CD14-positive monocyte (primary cell): ENCODE data around the gene ATG4D. TPM values are rescaled to one million over a fixed set of nuclear protein-coding genes. Genes with fewer than 3 reads are reported as not detected.
A peak's percentile ranks its signal among the peaks of the same experiment; 100 is the strongest.

Experiments
- DNase-seq, 3 donors: peaks; one replicate each; pipeline ENCODE4 v3.0.0-alpha.2; 2011 to 2022
- H2AFZ ChIP-seq: 2 replicates; pipeline ENCODE4 v1.6.0; 2012; ENCODE audit warnings: mild to moderate bottlenecking, low read depth, low read length, inconsistent platforms; ENCODE audit not compliant: insufficient read depth, poor library complexity, severe bottlenecking
- H3K27ac ChIP-seq, 2 donors: 1 replicate in 1 of 2; 2 replicates in 1 of 2; pipeline ENCODE4 v1.5.1; 2012 to 2013; ENCODE audit warnings: low read length in 2 of 2, control low read depth in 1 of 2, inconsistent platforms in 1 of 2, low read depth in 1 of 2, mild to moderate bottlenecking in 1 of 2
- H3K27me3 ChIP-seq, 2 donors: one replicate each; pipeline versions ENCODE4 v1.6.0 to v1.6.1; 2011 to 2013; ENCODE audit warnings: low read length in 2 of 2; ENCODE audit not compliant: control insufficient read depth in 2 of 2, insufficient read depth in 2 of 2
- H3K36me3 ChIP-seq, 2 donors: replicated peaks in 1 of 2; 1 replicate in 1 of 2; 2 replicates in 1 of 2; pipeline versions ENCODE4 v1.5.1 to v1.6.1; 2012 to 2013; ENCODE audit warnings: low read length in 2 of 2, control low read depth in 1 of 2, inconsistent platforms in 1 of 2, mild to moderate bottlenecking in 1 of 2; ENCODE audit not compliant: insufficient read depth in 2 of 2, control insufficient read depth in 1 of 2
- H3K4me1 ChIP-seq, 2 donors: 1 replicate in 1 of 2; 2 replicates in 1 of 2; pipeline versions ENCODE4 v1.5.1 to v1.6.1; 2012 to 2013; ENCODE audit warnings: low read length in 2 of 2, control low read depth in 1 of 2, inconsistent platforms in 1 of 2, mild to moderate bottlenecking in 1 of 2, moderate library complexity in 1 of 2; ENCODE audit not compliant: insufficient read depth in 2 of 2, control insufficient read depth in 1 of 2
- H3K4me2 ChIP-seq: replicated peaks from 2 replicates; pipeline ENCODE3; 2012; ENCODE audit warnings: low read length, moderate library complexity, mild to moderate bottlenecking; ENCODE audit not compliant: poor library complexity, severe bottlenecking; ENCODE audit errors: extremely low read depth
- H3K4me3 ChIP-seq, 3 experiments: fragments of 200-600 bp in 1 of 3; sonication (generic) in 1 of 3; replicated peaks in 1 of 3; 1 replicate in 2 of 3; 2 replicates in 1 of 3; pipeline ENCODE4 v1.5.1; 2011 to 2013; ENCODE audit warnings: low read length in 3 of 3, mild to moderate bottlenecking in 3 of 3, control low read depth in 2 of 3, low read depth in 2 of 3, inconsistent platforms in 1 of 3, moderate library complexity in 1 of 3
- H3K79me2 ChIP-seq: 2 replicates; pipeline ENCODE4 v1.6.0; 2012; ENCODE audit warnings: mild to moderate bottlenecking, control low read depth, inconsistent platforms, low read length, moderate library complexity; ENCODE audit not compliant: insufficient read depth
- H3K9ac ChIP-seq: 2 replicates; pipeline ENCODE4 v1.6.0; 2017; ENCODE audit warnings: low read length, mild to moderate bottlenecking; ENCODE audit not compliant: insufficient read depth, poor library complexity, severe bottlenecking
- H3K9me3 ChIP-seq, 2 donors: replicated peaks in 1 of 2; 1 replicate in 1 of 2; 2 replicates in 1 of 2; pipeline versions ENCODE4 v1.5.1 to v1.6.1; 2012 to 2013; ENCODE audit warnings: low read length in 2 of 2, control low read depth in 1 of 2; ENCODE audit not compliant: control insufficient read depth in 1 of 2, insufficient read depth in 1 of 2
- H4K20me1 ChIP-seq: 2 replicates; pipeline ENCODE4 v1.6.0; 2012; ENCODE audit warnings: mild to moderate bottlenecking, low read length, control low read depth, moderate library complexity; ENCODE audit not compliant: insufficient read depth
- H3K27ac Mint-ChIP-seq, 7 donors: one replicate each; pipeline ENCODE4 v1.8.0; 2020; ENCODE audit warnings: mild to moderate bottlenecking in 7 of 7, mixed read lengths in 7 of 7, moderate library complexity in 6 of 7, inconsistent platforms in 2 of 7
- H3K27me3 Mint-ChIP-seq, 3 donors: one replicate each; pipeline ENCODE4 v1.8.0; 2021 to 2022; ENCODE audit warnings: low read depth in 3 of 3, mild to moderate bottlenecking in 3 of 3, mixed read lengths in 3 of 3, moderate library complexity in 3 of 3, inconsistent platforms in 1 of 3
- H3K36me3 Mint-ChIP-seq, 2 donors: one replicate each; pipeline ENCODE4 v1.8.0; 2020; ENCODE audit warnings: mixed read lengths in 2 of 2, inconsistent platforms in 1 of 2, mild to moderate bottlenecking in 1 of 2
- H3K4me1 Mint-ChIP-seq: one replicate; pipeline ENCODE4 v1.8.0; 2020; ENCODE audit warnings: mild to moderate bottlenecking, mixed read lengths
- H3K4me3 Mint-ChIP-seq, 2 donors: one replicate each; pipeline ENCODE4 v1.8.0; 2020; ENCODE audit warnings: mild to moderate bottlenecking in 2 of 2, mixed read lengths in 2 of 2, moderate library complexity in 1 of 2
- H3K9me3 Mint-ChIP-seq, 7 donors: one replicate each; pipeline ENCODE4 v1.8.0; 2020 to 2022; ENCODE audit warnings: mixed read lengths in 7 of 7, mild to moderate bottlenecking in 6 of 7, moderate library complexity in 6 of 7, inconsistent platforms in 2 of 7
- WGBS: methylation state at CpG from one replicate; pipeline ENCODE4 v1.1.5; 2013; ENCODE audit warnings: missing lambda C conversion rate; ENCODE audit not compliant: insufficient coverage; 5-methylcytosine and 5-hydroxymethylcytosine counted together
- intact Hi-C, 2 donors: fragments of 100-400 bp; cut with micrococcal nuclease; formaldehyde crosslinking; loops; one replicate each; pipeline versions ENCODE4 v1.15.0 to v1.15.1; 2023
- polyA plus RNA-seq, 3 donors: library from polyadenylated mRNA; depleted of rRNA in 1 of 3; unstranded in 2 of 3; stranded (reverse) in 1 of 3; fragments of 300-500 nt in 2 of 3; fragments of >200 nt in 1 of 3; fragmentation: Illumina TruSeq in 2 of 3; gene quantifications; 1 replicate in 2 of 3; 2 replicates in 1 of 3; pipeline ENCODE4 v1.2.3, GENCODE V29; 2012 to 2021
- TF ChIP-seq, protein P1 (sequence below): fragments of 200-600 bp; IDR thresholded peaks from one replicate; pipeline ENCODE4 v1.8.0; 2022; ENCODE audit warnings: antibody characterized with exemption, mild to moderate bottlenecking

Gene ATG4D
- polyA plus RNA-seq, 3 donors = 10.7 to 52.8 (median 11.9) TPM

DNA sequence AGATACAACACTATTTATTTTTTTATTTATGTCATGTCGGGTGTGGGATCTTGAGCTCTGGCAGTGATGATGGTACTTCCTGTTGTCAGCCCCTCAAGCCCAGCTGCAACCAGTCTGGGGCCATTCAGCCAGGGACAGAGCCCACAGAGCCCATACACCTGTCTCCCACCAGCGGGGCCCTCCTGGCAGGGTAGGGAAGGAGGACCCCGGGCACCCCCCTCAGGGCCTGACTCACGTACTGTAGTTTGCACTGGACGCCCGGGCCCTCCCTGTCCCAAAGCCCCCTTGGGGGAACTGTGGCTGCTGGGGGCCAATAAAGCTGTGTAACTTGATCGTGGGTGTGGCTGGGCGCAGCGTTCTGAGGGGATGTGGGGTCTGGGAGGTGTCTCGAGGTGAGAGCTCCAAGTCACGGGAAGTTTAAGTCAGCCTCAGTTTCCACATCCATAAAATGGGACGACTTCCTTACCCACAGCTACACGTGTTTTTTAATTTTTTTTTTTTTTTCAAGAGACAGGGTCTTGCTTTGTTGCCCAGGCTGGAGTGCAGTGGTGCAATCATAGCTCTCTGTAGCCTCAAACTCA is 9.5 kb downstream of the ATG4D start:
- Histone ChIP-seq H3K4me3 (no peak overlapping the region), H3K27ac (peak overlapping the region in 1 of 2 donors; percentile 12), H3K4me1 (peaks cover 5 to 6% of the 10 kb centered on the region in 2 donors), H3K79me2 (peaks cover 6% of the 10 kb centered on the region), H3K36me3 (peaks cover 74 to 96% of the 10 kb centered on the region in 2 donors), H3K9ac (no peak overlapping the region), H3K27me3 (no peaks in the 10 kb centered on the region), H3K9me3 (peaks cover 0 to 4% of the 10 kb centered on the region in 2 donors), H3K4me2 (no peak overlapping the region), H2AFZ (no peak overlapping the region), H4K20me1 (peaks cover 49% of the 10 kb centered on the region)
- Mint-ChIP-seq H3K27ac (peak overlapping the region in 1 of 7 donors; percentile 71), H3K4me3 (no peak overlapping the region), H3K9me3 (peaks cover 0 to 8% (median 1%) of the 10 kb centered on the region in 7 donors), H3K36me3 (peaks cover 68 to 92% of the 10 kb centered on the region in 2 donors), H3K4me1 (peaks cover 15% of the 10 kb centered on the region), H3K27me3 (no peaks in the 10 kb centered on the region)
- 54% methylated on average over 5 of the region's 13 CpGs for WGBS
- TF ChIP-seq, protein P1, sequence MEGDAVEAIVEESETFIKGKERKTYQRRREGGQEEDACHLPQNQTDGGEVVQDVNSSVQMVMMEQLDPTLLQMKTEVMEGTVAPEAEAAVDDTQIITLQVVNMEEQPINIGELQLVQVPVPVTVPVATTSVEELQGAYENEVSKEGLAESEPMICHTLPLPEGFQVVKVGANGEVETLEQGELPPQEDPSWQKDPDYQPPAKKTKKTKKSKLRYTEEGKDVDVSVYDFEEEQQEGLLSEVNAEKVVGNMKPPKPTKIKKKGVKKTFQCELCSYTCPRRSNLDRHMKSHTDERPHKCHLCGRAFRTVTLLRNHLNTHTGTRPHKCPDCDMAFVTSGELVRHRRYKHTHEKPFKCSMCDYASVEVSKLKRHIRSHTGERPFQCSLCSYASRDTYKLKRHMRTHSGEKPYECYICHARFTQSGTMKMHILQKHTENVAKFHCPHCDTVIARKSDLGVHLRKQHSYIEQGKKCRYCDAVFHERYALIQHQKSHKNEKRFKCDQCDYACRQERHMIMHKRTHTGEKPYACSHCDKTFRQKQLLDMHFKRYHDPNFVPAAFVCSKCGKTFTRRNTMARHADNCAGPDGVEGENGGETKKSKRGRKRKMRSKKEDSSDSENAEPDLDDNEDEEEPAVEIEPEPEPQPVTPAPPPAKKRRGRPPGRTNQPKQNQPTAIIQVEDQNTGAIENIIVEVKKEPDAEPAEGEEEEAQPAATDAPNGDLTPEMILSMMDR = no peak
- intact Hi-C loops = no loop called here
- no peak for DNase-seq

DNA sequence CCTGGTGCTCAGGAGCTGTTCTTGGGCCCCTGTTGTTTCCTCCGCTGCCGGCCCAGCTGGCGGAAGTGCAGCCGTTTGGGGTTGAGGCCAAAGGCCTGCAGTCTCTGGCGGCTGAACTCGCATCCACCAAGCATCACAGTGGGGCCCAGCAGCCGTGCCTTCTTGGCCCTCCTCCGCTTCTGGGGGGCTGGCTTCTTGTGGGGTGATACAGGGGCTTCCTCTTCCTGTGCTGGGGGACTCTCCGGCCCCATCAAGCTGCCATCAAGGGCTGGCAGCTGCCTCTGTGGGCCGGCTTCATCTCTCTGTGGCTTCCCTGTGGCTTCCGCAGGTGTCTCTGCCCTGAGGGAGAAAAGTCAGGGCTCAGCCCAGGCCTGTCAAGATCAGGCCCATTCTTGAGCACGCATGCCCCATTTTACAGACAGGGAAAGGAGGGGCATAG is 10.3 kb downstream of the ATG4D start:
- intact Hi-C loops = no loop called here
- H3K4me2 ChIP-seq = no peak overlapping the region
- H3K36me3 Mint-ChIP-seq = peaks cover 66 to 92% of the 10 kb centered on the region in 2 donors

More for the DNA sequence above, 10.3 kb downstream of the ATG4D start:
- peaks cover 69 to 96% of the 10 kb centered on the region in 2 donors for H3K36me3 ChIP-seq
- Mint-ChIP-seq H3K27ac (peak overlapping the region in 4 of 7 donors; percentile 21 to 71 (median 54)), H3K4me1 (peaks cover 15% of the 10 kb centered on the region), H3K9me3 (peaks cover 0 to 8% (median 1%) of the 10 kb centered on the region in 7 donors), H3K4me3 (no peak overlapping the region), H3K27me3 (no peaks in the 10 kb centered on the region)
- H3K4me3 ChIP-seq = no peak overlapping the region
- H3K27ac ChIP-seq = no peak overlapping the region
- WGBS = 5% methylated on average over 6 of the region's 12 CpGs
- DNase-seq = no peak
- H3K9me3 ChIP-seq = peaks cover 0 to 4% of the 10 kb centered on the region in 2 donors
- no peak overlapping the region for H2AFZ ChIP-seq
- no peak overlapping the region for H3K9ac ChIP-seq
- H3K79me2 ChIP-seq = peaks cover 6% of the 10 kb centered on the region
- no peaks in the 10 kb centered on the region for H3K27me3 ChIP-seq
- TF ChIP-seq, protein P1 = no peak
- H4K20me1 ChIP-seq = peaks cover 44% of the 10 kb centered on the region
- H3K4me1 ChIP-seq = peaks cover 5 to 6% of the 10 kb centered on the region in 2 donors
